GM18511 (cell line): Measurements from ENCODE around the gene CEP192.
"Not testable (repeated sequence)": the region's sequence is repeated elsewhere in the genome, so short reads cannot be mapped to it uniquely, and the experiment has no call there.

ENCODE experiments used
- ATAC-seq: cut with Tn5 transposase; IDR thresholded peaks from one replicate; pipeline ENCODE4 v1.9.1; 2021; ENCODE audit warnings: mild to moderate bottlenecking, moderate library complexity; ENCODE audit not compliant: unreplicated experiment

CEP192 gene

DNA sequence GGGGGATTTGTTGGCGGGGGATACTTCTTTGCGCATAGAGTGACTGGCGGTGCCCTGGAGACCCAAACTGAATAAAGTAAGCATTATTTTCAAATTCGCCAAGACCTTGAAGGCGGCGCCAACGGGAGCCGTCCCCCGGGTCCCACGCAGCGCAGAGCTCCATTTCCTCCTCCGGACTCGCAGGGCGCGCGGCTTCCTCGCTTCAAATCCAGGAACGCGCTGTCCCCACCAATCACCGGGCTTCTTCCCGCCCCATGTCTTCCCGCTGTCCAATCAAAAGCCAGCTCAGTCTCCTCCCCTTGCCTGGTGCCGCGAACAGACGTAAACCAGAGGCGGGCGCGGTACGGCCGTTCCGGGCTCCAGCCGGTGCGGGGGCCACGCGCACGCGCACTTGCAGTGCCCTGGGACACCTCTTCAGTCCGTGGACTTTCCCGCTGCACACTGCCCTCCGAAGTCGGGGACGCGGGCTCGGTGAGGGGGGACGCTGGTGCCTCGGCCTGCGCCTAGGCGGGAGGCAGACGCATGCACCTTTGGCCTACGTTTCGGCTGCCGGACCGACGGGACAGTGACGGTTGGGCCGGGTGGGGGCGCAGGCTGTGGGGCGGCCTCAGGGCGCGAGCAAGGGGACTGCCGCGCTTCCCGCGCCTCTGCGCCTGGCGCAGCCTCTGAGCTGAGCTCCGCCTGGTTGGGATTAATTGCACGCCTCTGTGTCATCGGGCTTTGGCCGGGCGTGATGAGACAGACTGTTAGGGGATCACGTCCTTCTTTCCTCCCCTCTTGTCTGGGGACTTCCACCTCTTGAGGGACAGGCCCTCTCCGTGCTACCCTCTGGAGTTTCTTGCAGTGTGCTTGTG, at the start of gene CEP192:
TSS of gene CEP192 (plus strand) at position 396 of the 854 bp plus-strand sequence. CDS start 8,063 bp downstream, outside the sequence.
- peak; percentile 86 for ATAC-seq

DNA sequence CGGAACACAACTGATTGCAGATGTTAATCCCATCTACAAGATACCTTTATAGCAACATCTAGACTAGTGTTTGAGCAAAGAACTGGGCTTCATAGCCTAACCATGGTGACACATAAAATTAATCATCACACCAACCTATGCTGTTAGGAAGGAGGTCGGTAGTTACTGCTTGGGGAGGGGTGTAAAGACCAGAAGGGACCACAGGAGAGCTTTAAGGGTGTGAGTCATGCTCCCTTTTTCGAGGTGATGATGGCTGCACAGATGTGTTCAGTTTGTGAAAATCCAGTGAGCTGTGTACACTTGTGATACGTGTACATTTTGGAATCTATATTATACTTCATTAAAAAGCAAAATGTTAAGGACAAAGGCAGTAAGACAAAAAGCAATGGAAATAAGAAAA, 47.9 kb upstream of the CEP192 start:
- no peak for ATAC-seq

GRCh38 chr18:12944709-12945108, 46.5 kb upstream of the CEP192 start:
- ATAC-seq = no peak

DNA sequence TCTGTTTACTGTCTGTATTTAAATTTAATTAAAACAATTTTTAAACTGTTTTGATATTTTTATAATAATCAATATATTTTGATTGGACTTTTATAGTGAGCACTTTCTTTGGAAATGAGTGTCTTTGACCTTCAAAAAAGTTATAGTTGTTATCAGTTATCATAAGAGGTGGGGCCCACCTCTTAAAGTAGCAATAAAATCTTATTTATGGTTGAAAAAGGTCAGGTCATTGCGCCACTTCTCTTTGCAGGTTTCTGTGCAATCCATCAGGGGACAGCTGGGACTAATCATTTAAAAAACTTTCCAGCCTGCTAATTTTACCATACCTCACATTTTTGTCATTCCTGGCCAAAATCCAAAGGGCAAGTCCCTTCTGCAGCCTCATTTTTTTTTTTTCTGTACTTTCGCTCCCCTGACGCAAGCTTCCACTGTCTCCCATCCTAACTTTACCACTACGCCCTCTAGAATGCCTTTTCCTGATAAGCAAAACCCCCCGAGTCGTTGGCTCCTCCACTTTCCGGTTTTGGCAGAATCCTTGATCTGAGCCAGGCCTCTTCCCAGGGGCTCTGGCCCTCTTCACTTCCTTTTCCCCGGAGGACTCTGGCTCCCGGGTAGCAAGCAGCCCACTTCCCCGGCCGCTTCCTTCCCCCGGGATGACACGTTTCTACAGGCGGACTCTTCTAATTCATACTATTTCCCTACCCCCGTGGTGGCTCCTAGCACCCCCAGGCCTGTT, 44.4 kb upstream of the CEP192 start:
- ATAC-seq = no peak

- peak; percentile 73 for ATAC-seq
Observed at GRCh38 chr18:12947285-12948049, 43.7 kb upstream of the CEP192 start, which contains the start of gene SEH1L. Gene SEH1L, plus strand, starts transcription at chr18:12948011. Its CDS starts 111 bp downstream, at chr18:12948122.

DNA sequence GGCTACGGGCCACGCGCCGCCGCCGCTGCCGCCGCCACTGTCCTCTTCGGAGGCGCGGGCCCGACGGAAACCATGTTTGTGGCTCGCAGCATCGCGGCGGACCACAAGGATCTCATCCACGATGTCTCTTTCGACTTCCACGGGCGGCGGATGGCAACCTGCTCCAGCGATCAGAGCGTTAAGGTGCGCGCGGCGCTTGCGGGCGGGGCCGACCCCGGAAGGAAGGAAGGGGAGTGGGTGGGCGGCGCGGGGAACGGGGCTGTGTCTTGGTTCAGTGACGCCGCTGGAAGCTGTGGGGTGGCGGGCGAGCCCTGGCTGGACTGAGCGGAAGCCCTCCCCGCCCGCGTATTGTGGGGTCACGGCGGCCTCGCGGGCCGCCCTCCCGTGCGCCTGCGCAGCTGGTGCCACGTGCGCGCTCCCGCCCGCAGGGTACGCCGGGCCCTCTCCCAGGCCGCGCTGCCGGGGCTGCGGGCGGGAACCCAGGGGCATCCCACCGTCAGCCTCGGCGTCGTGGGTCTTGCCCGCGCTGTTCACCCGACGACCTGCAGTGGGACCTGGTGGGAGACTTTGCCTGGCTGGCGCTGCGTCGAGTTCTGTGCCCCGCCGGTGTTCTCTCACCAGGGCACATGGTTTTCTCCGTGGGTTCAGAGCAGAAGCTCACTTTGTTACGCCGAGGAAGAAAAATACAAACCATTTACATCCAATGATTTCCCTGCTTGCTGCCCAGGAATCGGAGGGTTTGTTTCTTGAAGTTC, 42.9 kb upstream of the CEP192 start:
- peak; percentile 75 for ATAC-seq

- ATAC-seq = no peak
Observed at GRCh38 chr18:12958478-12958877, 32.7 kb upstream of the CEP192 start.

DNA sequence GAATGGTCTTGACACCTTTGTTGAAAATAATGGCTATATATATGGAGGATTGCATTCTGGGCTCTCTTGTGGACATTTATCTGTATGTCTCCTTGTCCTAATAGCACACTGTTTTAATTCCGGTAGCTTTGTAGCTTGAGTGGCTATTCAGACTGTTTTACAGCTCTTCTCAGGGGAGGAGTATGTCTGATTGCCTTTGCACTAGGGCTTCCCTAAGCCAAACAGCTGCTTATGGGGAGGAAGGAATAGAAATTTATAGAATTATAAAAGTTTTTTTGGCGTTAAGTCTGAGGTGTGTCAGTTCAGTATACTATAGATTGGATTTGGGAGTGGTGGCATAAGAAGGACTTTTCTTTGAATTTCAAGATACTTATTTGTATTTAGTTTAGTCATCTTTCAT, 30.8 kb upstream of the CEP192 start:
- ATAC-seq = no peak

- ATAC-seq = no peak
Observed at GRCh38 chr18:12960853-12961397, 30.2 kb upstream of the CEP192 start.

GRCh38 chr18:12963069-12963468, 28.1 kb upstream of the CEP192 start:
- ATAC-seq = no peak

- ATAC-seq = no peak
Observed at GRCh38 chr18:12968115-12968514, 23.0 kb upstream of the CEP192 start.

GRCh38 chr18:12968619-12969018, 22.5 kb upstream of the CEP192 start:
- no peak for ATAC-seq

DNA sequence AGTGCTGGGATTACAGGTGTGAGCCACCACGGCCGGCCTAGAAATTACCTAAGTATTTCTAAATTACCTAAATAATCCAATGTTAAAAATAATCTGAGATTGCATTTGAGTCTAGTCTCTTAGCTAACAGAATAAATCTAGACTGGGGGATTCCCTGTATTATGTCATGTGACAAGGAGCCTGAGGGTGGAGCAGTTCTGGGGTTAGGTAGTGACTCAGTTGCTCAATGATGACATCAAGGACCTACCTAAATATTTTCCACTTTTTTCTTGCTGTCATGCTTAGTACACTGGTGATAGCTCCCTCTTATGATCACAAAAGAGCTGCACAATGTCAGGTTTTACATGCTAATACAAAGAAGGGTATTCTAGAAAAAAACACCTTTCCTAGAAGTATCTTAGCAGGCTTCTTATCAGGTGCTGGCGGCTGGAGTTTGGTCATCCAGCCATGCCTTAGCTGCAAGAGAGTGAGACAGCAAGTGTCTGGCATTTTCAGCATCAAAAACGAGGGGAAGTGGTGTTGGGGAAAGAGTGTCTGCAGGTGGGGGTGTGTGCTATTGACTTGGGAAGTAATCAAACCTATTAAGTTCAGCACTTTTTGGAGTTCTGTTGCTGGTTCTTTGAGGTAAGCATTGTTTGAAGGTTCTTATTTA, 17.5 kb upstream of the CEP192 start:
- ATAC-seq = no peak

DNA sequence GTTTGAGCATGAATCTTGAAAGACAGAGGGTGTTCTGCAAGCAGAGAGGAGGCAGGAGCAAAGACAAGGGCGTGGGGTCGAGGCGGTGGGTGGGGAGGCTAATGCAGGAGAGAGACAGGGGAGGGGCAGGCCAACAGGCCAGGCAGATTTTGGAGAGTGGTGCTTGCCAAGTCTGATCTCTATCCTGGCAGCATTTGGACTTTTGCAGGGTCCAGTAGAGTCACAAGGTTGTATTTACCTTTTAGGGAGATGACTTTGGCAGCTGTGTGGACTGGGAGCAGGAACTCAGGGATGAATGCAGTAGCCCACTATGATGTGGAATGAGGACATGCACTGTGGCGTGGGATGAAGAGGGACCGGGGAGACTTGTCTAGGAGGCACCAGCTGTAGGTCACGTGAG, 15.7 kb upstream of the CEP192 start:
- ATAC-seq = no peak

- no peak for ATAC-seq
Observed at GRCh38 chr18:12976305-12976704, 14.9 kb upstream of the CEP192 start.

DNA sequence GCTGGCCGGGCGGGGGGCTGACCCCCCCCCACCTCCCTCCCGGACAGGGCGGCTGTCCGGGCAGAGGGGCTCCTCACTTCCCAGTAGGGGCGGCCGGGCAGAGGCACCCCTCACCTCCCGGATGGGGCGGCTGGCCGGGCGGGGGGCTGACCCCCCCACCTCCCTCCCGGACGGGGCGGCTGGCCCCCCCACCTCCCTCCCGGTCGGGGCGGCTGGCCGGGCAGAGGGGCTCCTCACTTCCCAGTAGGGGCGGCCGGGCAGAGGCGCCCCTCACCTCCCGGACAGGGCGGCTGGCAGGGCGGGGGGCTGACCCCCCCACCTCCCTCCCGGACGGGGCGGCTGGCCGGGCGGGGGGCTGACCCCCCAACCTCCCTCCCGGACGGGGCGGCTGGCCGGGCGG, 11.1 kb upstream of the CEP192 start:
- not testable (repeated sequence) for ATAC-seq

DNA sequence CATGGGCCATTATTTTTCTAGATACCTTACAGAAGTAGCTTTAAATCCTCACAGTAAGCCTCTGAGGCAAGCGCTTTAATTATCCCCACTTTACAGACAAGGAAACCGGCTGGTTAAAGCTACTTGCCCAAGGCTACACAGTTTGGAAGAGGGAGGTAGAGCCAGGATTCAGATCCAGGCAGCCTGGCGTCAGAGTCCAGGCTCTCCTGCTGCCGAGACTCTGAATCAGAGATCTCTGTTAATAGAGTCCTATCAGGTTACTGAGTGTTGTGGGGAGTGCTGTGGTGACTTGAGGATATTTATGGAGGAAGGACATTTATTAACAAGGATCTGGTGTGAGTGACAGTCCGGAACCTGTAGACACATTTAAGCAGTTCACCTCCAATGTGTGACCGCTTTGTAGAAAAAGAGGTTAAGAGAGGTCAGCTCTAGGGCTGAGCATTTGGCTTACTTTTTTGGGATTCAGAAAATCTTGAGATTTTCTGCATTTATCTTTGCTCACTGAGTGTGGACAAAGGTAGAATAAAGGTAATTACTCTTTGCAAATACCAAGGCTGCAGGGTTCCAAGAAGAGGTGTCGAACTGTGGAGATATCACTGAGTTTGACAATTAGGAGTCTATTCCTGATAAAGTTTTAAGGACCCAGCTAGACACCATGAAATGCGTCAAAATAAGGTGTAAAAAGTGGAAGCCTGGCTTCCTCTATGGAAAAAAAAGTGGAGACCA, 1.6 kb upstream of the CEP192 start:
- no peak for ATAC-seq

DNA sequence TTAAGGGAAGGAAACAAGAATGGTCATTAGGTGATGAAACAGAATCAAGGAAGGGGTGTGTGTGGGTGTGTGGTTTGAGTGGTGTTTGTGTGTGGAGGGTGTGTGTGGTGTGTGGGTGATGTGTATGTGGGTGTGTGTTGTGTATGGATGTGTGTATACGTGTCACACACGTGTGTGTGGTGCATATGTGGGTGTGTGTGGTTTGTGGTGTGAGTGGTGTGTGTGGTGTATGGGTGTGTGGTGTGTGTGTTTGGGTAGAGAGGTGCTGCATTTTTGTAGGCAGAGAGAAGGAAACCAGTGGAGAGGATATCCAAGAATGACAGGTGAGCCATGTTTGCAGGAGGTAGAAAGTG, 1.1 kb upstream of the CEP192 start:
- ATAC-seq = no peak

GRCh38 chr18:12990641-12990966, 558 bp upstream of the CEP192 start:
- no peak for ATAC-seq
